Measurements from ENCODE around the gene PID1. TPM values are rescaled to one million over a fixed set of nuclear protein-coding genes. Genes with fewer than 3 reads are reported as not detected.

Gene PID1
- total RNA-seq, 1 donor from 2014 or later, result 1.4 TPM

DNA sequence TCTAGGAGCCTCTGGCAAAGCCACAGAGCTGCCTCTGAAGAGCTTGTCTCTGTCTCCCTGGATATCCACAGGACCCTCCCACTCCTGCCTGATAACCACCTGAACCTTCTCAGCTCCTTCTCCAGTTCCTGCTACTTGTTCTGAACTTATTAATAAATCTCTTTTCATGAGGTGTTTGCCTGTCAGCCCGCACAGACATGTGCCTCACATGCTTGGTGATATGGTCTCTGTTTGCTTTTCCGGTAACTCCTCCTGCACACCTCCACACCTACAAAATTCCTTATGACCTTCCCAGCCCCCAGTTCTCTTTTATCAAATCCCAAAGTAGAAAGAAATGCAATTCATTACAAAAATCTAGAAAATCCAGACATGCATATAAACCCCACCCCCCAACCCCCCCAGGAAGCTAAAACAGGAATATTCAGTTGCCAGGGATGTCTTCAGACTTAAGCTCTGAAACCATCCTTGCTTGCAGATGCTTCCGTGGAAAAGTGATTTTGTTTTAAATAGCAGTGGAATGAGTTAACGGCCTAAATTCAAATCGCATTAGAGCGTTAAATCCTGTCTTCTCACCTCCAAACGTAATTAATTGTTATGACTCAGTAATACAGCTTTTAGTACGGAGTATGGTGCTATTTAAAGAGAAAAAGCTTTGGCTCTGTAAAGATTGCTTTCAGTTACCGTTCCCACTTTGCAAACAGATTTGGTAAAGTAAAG is 2.1 kb upstream of the PID1 start:
- Mint-ChIP-seq H3K36me3 (no peaks in the 10 kb centered on the region), H3K4me3 (peak overlapping the region; percentile 11), H3K27ac (no peak overlapping the region), H3K4me1 (peaks cover 3% of the 10 kb centered on the region), H3K27me3 (ENCODE audit: insufficient read depth, low read depth) (peaks cover 7% of the 10 kb centered on the region), H3K9me3 (no peaks in the 10 kb centered on the region)
- H3K4me3 ChIP-seq, result no peak overlapping the region
- no peaks in the 10 kb centered on the region for H3K4me1 ChIP-seq
- H3K4me2 ChIP-seq, result no peak overlapping the region
- no peak for DNase-seq (ENCODE audit: low spot score)
- H2AFZ ChIP-seq (replicated peaks), result no peak overlapping the region
- no peaks in the 10 kb centered on the region for H4K20me1 ChIP-seq (ENCODE audit: low read depth)
- no peak overlapping the region for H3K27ac ChIP-seq
- no peak overlapping the region for H3K9ac ChIP-seq
- H3K79me2 ChIP-seq (ENCODE audit: low read depth), result no peaks in the 10 kb centered on the region
- peaks cover 8% of the 10 kb centered on the region for H3F3A ChIP-seq (ENCODE audit: low read depth)
- H3K36me3 ChIP-seq, result no peaks in the 10 kb centered on the region
- no peaks in the 10 kb centered on the region for H3K9me3 ChIP-seq (ENCODE audit: low read depth)
- peaks cover 44% of the 10 kb centered on the region for H3K27me3 ChIP-seq
- TF ChIP-seq EZH2 (IDR thresholded peaks at IDR 0.05), result no peak
- no peak for TF ChIP-seq CTCF (IDR thresholded peaks at IDR 0.05)
- TF ChIP-seq EZH2phosphoT487 (IDR thresholded peaks at IDR 0.05), result no peak

- TF ChIP-seq EZH2 (IDR thresholded peaks at IDR 0.05), result no peak
- no peak for TF ChIP-seq EZH2phosphoT487 (IDR thresholded peaks at IDR 0.05)
- no peak for TF ChIP-seq CTCF (IDR thresholded peaks at IDR 0.05)
- H3K36me3 Mint-ChIP-seq, result no peaks in the 10 kb centered on the region
- Histone ChIP-seq H3K27ac (no peak overlapping the region), H3K9me3 (ENCODE audit: low read depth) (no peaks in the 10 kb centered on the region), H3F3A (ENCODE audit: low read depth) (peaks cover 8% of the 10 kb centered on the region), H3K27me3 (peaks cover 44% of the 10 kb centered on the region), H3K4me1 (no peaks in the 10 kb centered on the region), H2AFZ (replicated peaks) (no peak overlapping the region), H4K20me1 (ENCODE audit: low read depth) (no peaks in the 10 kb centered on the region), H3K4me2 (peak overlapping the region; percentile 98), H3K9ac (no peak overlapping the region), H3K36me3 (no peaks in the 10 kb centered on the region), H3K4me3 (no peak overlapping the region), H3K79me2 (ENCODE audit: low read depth) (no peaks in the 10 kb centered on the region)
- H3K27ac Mint-ChIP-seq, result no peak overlapping the region
- no peak for DNase-seq (ENCODE audit: low spot score)
- H3K9me3 Mint-ChIP-seq, result no peaks in the 10 kb centered on the region
- H3K4me1 Mint-ChIP-seq, result peaks cover 3% of the 10 kb centered on the region
- peak overlapping the region; percentile 81 for H3K4me3 Mint-ChIP-seq
- H3K27me3 Mint-ChIP-seq (ENCODE audit: insufficient read depth, low read depth), result peaks cover 7% of the 10 kb centered on the region
Observed at GRCh38 chr2:229269941-229270340, 1.1 kb downstream of the PID1 start.

GRCh38 chr2:229269146-229269545 is 1.9 kb downstream of the PID1 start:
- peak overlapping the region; percentile 19 for H3K4me3 Mint-ChIP-seq

More at GRCh38 chr2:229269146-229269545, 1.9 kb downstream of the PID1 start:
- H3K4me1 Mint-ChIP-seq, result peaks cover 3% of the 10 kb centered on the region
- H3K79me2 ChIP-seq (ENCODE audit: low read depth), result no peaks in the 10 kb centered on the region
- H3K4me2 ChIP-seq, result no peak overlapping the region
- no peak overlapping the region for H2AFZ ChIP-seq (replicated peaks)
- H3K9ac ChIP-seq, result no peak overlapping the region
- no peak overlapping the region for H3K27ac ChIP-seq
- no peaks in the 10 kb centered on the region for H3K36me3 ChIP-seq
- no peaks in the 10 kb centered on the region for H3K4me1 ChIP-seq
- DNase-seq (ENCODE audit: low spot score), result no peak
- H3F3A ChIP-seq (ENCODE audit: low read depth), result peaks cover 8% of the 10 kb centered on the region
- peak; percentile 15 for TF ChIP-seq CTCF (IDR thresholded peaks at IDR 0.05)
- TF ChIP-seq EZH2 (IDR thresholded peaks at IDR 0.05), result no peak
- H3K27me3 ChIP-seq, result peaks cover 44% of the 10 kb centered on the region
- no peaks in the 10 kb centered on the region for H3K9me3 Mint-ChIP-seq
- H3K36me3 Mint-ChIP-seq, result no peaks in the 10 kb centered on the region
- no peak overlapping the region for H3K27ac Mint-ChIP-seq
- H3K9me3 ChIP-seq (ENCODE audit: low read depth), result no peaks in the 10 kb centered on the region
- no peaks in the 10 kb centered on the region for H4K20me1 ChIP-seq (ENCODE audit: low read depth)
- H3K4me3 ChIP-seq, result no peak overlapping the region
- H3K27me3 Mint-ChIP-seq (ENCODE audit: insufficient read depth, low read depth), result peaks cover 7% of the 10 kb centered on the region

Data from neural progenitor cell (in vitro differentiated cells).